H1 (cell line): Measurements from ENCODE around the gene DIS3L. TPM values are rescaled to one million over a fixed set of nuclear protein-coding genes. Genes with fewer than 3 reads are reported as not detected.
A peak's percentile ranks its signal among the peaks of the same experiment; 100 is the strongest.

Experiments used
- CTCF ChIA-PET: fragments of 300-600 bp; sonication (Branson Sonifier 250); formaldehyde crosslinking; loops from one replicate; lab custom pipeline; 2021; ENCODE audit not compliant: partially characterized antibody; lab: Charles Lee
- POLR2A ChIA-PET: fragments of 300-600 bp; sonication (Branson Sonifier 250); formaldehyde crosslinking; loops from one replicate; lab custom pipeline; 2021; ENCODE audit warnings: inconsistent platforms; ENCODE audit not compliant: partially characterized antibody; lab: Charles Lee
- DNase-seq, 2 experiments: peaks; one replicate each; pipeline versions ENCODE4 v3.0.0 to v3.0.0-alpha.2; 2010 to 2022; ENCODE audit warnings: low spot score in 2 of 2, low read depth in 1 of 2, mixed read lengths in 1 of 2
- FAIRE-seq: peaks from 2 replicates; lab custom pipeline; 2011; peaks lifted over from hg19 to GRCh38; lab: Jason Lieb, UNC
- H2AFZ ChIP-seq: 2 replicates; pipeline ENCODE4 v1.8.1; 2012; ENCODE audit warnings: low read length, inconsistent platforms
- H2AK5ac ChIP-seq: 2 replicates; pipeline ENCODE4 v1.6.1; 2013; ENCODE audit warnings: low read depth, low read length
- H2BK120ac ChIP-seq: replicated peaks from 2 replicates; pipeline ENCODE3; 2013; ENCODE audit warnings: low read depth, low read length, inconsistent platforms
- H2BK12ac ChIP-seq: 2 replicates; pipeline ENCODE4 v1.6.1; 2013; ENCODE audit warnings: low read depth, low read length
- H2BK15ac ChIP-seq: 2 replicates; pipeline ENCODE4 v1.6.1; 2013; ENCODE audit warnings: low read length
- H2BK20ac ChIP-seq: 2 replicates; pipeline ENCODE4 v1.6.1; 2013; ENCODE audit warnings: low read length
- H2BK5ac ChIP-seq: 2 replicates; pipeline ENCODE4 v1.6.1; 2013; ENCODE audit warnings: low read depth, low read length
- H3K14ac ChIP-seq: 2 replicates; pipeline ENCODE4 v1.6.1; 2013; ENCODE audit warnings: inconsistent platforms; ENCODE audit not compliant: insufficient read length
- H3K18ac ChIP-seq: 2 replicates; pipeline ENCODE4 v1.6.1; 2013; ENCODE audit warnings: low read length; ENCODE audit errors: extremely low read depth
- H3K23ac ChIP-seq: 2 replicates; pipeline ENCODE4 v1.6.1; 2013; ENCODE audit warnings: inconsistent platforms; ENCODE audit not compliant: insufficient read length
- H3K23me2 ChIP-seq: 2 replicates; pipeline ENCODE4 v1.6.1; 2013; ENCODE audit warnings: low read depth, low read length
- H3K27ac ChIP-seq: 2 replicates; pipeline ENCODE4 v1.6.1; 2011; ENCODE audit warnings: low read depth, low read length, inconsistent platforms
- H3K27me3 ChIP-seq, 4 experiments: replicated peaks in 1 of 4; 1 replicate in 1 of 4; 2 replicates in 3 of 4; pipeline versions ENCODE4 v1.6.1 to v1.8.1; 2011 to 2013; ENCODE audit warnings: low read length in 3 of 4, mild to moderate bottlenecking in 3 of 4, inconsistent platforms in 2 of 4, mixed read lengths in 2 of 4, moderate library complexity in 1 of 4; ENCODE audit not compliant: control insufficient read depth in 3 of 4, insufficient read depth in 3 of 4; ENCODE audit errors: extremely low read depth in 1 of 4
- H3K36me3 ChIP-seq, 4 experiments: 2 replicates each; pipeline versions ENCODE4 v1.6.1 to v1.8.1; 2011 to 2013; ENCODE audit warnings: mild to moderate bottlenecking in 4 of 4, low read length in 3 of 4, moderate library complexity in 2 of 4, control low read depth in 1 of 4, inconsistent platforms in 1 of 4; ENCODE audit not compliant: insufficient read depth in 4 of 4, control insufficient read depth in 2 of 4
- H3K4ac ChIP-seq: replicated peaks from 2 replicates; pipeline ENCODE3; 2013; ENCODE audit warnings: low read length, low read depth, mixed read lengths, inconsistent platforms; ENCODE audit not compliant: insufficient read length
- H3K4me1 ChIP-seq, 4 experiments: replicated peaks in 1 of 4; 1 replicate in 1 of 4; 2 replicates in 3 of 4; pipeline versions ENCODE4 v1.6.1 to v1.8.1; 2011 to 2013; ENCODE audit warnings: low read length in 3 of 4, inconsistent platforms in 2 of 4, mixed read lengths in 1 of 4; ENCODE audit not compliant: insufficient read depth in 4 of 4, control insufficient read depth in 3 of 4
- H3K4me2 ChIP-seq, 2 experiments: 2 replicates each; pipeline versions ENCODE4 v1.6.1 to v1.8.1; 2011 to 2013; ENCODE audit warnings: low read depth in 2 of 2, low read length in 2 of 2, control low read depth in 1 of 2, inconsistent platforms in 1 of 2, mild to moderate bottlenecking in 1 of 2; ENCODE audit not compliant: insufficient read depth in 1 of 2
- H3K4me3 ChIP-seq, 4 experiments: fragments of 200-600, 300-600 bp in 1 of 4; sonication (generic), shearing (Covaris generic), sonication (Bioruptor Twin) in 1 of 4; 2 replicates each; pipeline versions ENCODE4 v1.5.1 to v1.8.1; 2011 to 2016; ENCODE audit warnings: low read length in 4 of 4, low read depth in 3 of 4, control low read depth in 2 of 4, inconsistent platforms in 2 of 4, mild to moderate bottlenecking in 2 of 4, mixed read lengths in 1 of 4, moderate library complexity in 1 of 4; ENCODE audit not compliant: insufficient read depth in 2 of 4; ENCODE audit errors: extremely low read depth in 1 of 4
- H3K56ac ChIP-seq: replicated peaks from 2 replicates; pipeline ENCODE3; 2013; ENCODE audit warnings: low read depth, mild to moderate bottlenecking, mixed read lengths, low read length, inconsistent platforms; ENCODE audit not compliant: insufficient read length
- H3K79me1 ChIP-seq: 2 replicates; pipeline ENCODE4 v1.6.1; 2013; ENCODE audit warnings: low read depth, low read length, control low read depth
- H3K79me2 ChIP-seq, 2 experiments: 2 replicates each; pipeline versions ENCODE4 v1.6.1 to v1.8.1; 2012 to 2013; ENCODE audit warnings: low read length in 2 of 2, mild to moderate bottlenecking in 2 of 2, inconsistent platforms in 1 of 2; ENCODE audit not compliant: insufficient read depth in 2 of 2, control insufficient read depth in 1 of 2
- H3K9ac ChIP-seq, 4 experiments: replicated peaks in 1 of 4; 1 replicate in 1 of 4; 2 replicates in 3 of 4; pipeline versions ENCODE4 v1.6.1 to v1.8.1; 2011 to 2013; ENCODE audit warnings: low read depth in 3 of 4, low read length in 3 of 4, control low read depth in 2 of 4, mild to moderate bottlenecking in 2 of 4, moderate library complexity in 2 of 4, inconsistent platforms in 1 of 4; ENCODE audit errors: extremely low read depth in 1 of 4
- H3K9me3 ChIP-seq, 2 experiments: 2 replicates each; pipeline versions ENCODE4 v1.6.1 to v1.8.1; 2012 to 2013; ENCODE audit warnings: mild to moderate bottlenecking in 2 of 2, moderate library complexity in 2 of 2, control low read depth in 1 of 2, inconsistent platforms in 1 of 2, low read depth in 1 of 2, low read length in 1 of 2, mixed read lengths in 1 of 2; ENCODE audit not compliant: insufficient read depth in 2 of 2
- H4K20me1 ChIP-seq, 2 experiments: replicated peaks in 1 of 2; 2 replicates each; pipeline versions ENCODE3 to v1.8.1; 2011 to 2013; ENCODE audit warnings: inconsistent platforms in 2 of 2, low read length in 2 of 2, mild to moderate bottlenecking in 1 of 2; ENCODE audit not compliant: insufficient read depth in 2 of 2, control insufficient read depth in 1 of 2
- H4K5ac ChIP-seq: 2 replicates; pipeline ENCODE4 v1.6.1; 2013; ENCODE audit warnings: low read length, low read depth, mixed read lengths, inconsistent platforms; ENCODE audit not compliant: insufficient read length
- H4K8ac ChIP-seq: 2 replicates; pipeline ENCODE4 v1.8.0; 2013; ENCODE audit warnings: mild to moderate bottlenecking, moderate library complexity, low read length, inconsistent platforms; ENCODE audit not compliant: insufficient read depth; ENCODE audit errors: extremely low read depth
- H4K91ac ChIP-seq: replicated peaks from 2 replicates; pipeline ENCODE3; 2013; ENCODE audit warnings: low read length, mixed read lengths, inconsistent platforms; ENCODE audit not compliant: insufficient read length
- ATF3 ChIP-seq: IDR thresholded peaks from 2 replicates; pipeline ENCODE4 v1.6.1; 2011; ENCODE audit warnings: low read depth, mild to moderate bottlenecking, low read length; ENCODE audit not compliant: insufficient read depth
- CBX5 ChIP-seq: fragments of 300-800, 300-1000 bp; sonication (generic); IDR thresholded peaks from 2 replicates; pipeline ENCODE4 v1.7.1; 2016; ENCODE audit warnings: antibody characterized with exemption, low read length, low read depth
- CTBP2 ChIP-seq: IDR thresholded peaks from 2 replicates; pipeline ENCODE4 v1.7.0; 2011; ENCODE audit warnings: borderline replicate concordance, mild to moderate bottlenecking, moderate library complexity, mixed read lengths, low read length; ENCODE audit not compliant: insufficient read depth, insufficient read length
- KDM1A ChIP-seq: fragments of 200-600, 300-600 bp; sonication (generic); IDR thresholded peaks from 2 replicates; pipeline ENCODE4 v1.7.1; 2016; ENCODE audit warnings: mild to moderate bottlenecking, low read length, borderline replicate concordance
- MAX ChIP-seq: IDR thresholded peaks from 2 replicates; pipeline ENCODE4 v1.6.1; 2012; ENCODE audit warnings: inconsistent platforms
- NANOG ChIP-seq: IDR thresholded peaks from 2 replicates; pipeline ENCODE4 v1.6.1; 2011; ENCODE audit warnings: low read length, low read depth, mild to moderate bottlenecking, inconsistent platforms; ENCODE audit not compliant: insufficient read depth, poor library complexity, severe bottlenecking
- RAD21 ChIP-seq, 2 experiments: IDR thresholded peaks in 1 of 2; conservative IDR thresholded peaks in 1 of 2; 2 replicates each; pipeline ENCODE4 v1.6.1; 2011; ENCODE audit warnings: low read depth in 2 of 2, low read length in 2 of 2, improper control_type of control experiment in 1 of 2, inconsistent platforms in 1 of 2, mild to moderate bottlenecking in 1 of 2, moderate library complexity in 1 of 2
- RNF2 ChIP-seq: fragments of 200-900, 300-1000 bp; sonication (generic); IDR thresholded peaks from 2 replicates; pipeline ENCODE4 v1.7.1; 2016; ENCODE audit warnings: borderline replicate concordance, low read depth, mild to moderate bottlenecking, antibody characterized with exemption, low read length; ENCODE audit not compliant: poor library complexity, severe bottlenecking; ENCODE audit errors: missing control alignments
- SP1 ChIP-seq: IDR thresholded peaks from 2 replicates; pipeline ENCODE4 v1.6.1; 2011; ENCODE audit warnings: low read depth, low read length
- WGBS, 2 experiments: shearing (Covaris generic) in 1 of 2; methylation state at CpG; one replicate each; pipeline versions ENCODE4 v1.1.6 to v1.1.7; 2013 to 2015; ENCODE audit warnings: low lambda C conversion rate in 2 of 2, mixed read lengths in 2 of 2, inconsistent platforms in 1 of 2, low coverage in 1 of 2, missing lambda C conversion rate in 1 of 2; ENCODE audit not compliant: insufficient replicate concordance in 2 of 2, insufficient coverage in 1 of 2, insufficient read length in 1 of 2; ENCODE audit errors: extremely low coverage in 1 of 2, missing lambda C conversion rate in 1 of 2; 5-methylcytosine and 5-hydroxymethylcytosine counted together
- polyA plus RNA-seq, 7 experiments: library from polyadenylated mRNA; depleted of rRNA in 3 of 7; stranded (reverse) in 5 of 7; unstranded in 2 of 7; fragments of >200 nt in 5 of 7; fragments of 200-250 nt in 2 of 7; gene quantifications; 1 replicate in 5 of 7; 2 replicates in 1 of 7; 4 replicates in 1 of 7; pipeline versions ENCODE4 v1.2.1 to v1.2.3, GENCODE V29; 2011 to 2013; ENCODE audit warnings: missing spikeins in 2 of 7, mixed read lengths in 2 of 7
- total RNA-seq: library from RNA; stranded (reverse); fragmentation: NEBNext Ultra II Directional; extraction: Animal tissue kit (Norgen Biotek cat#: 25700); gene quantifications from 2 replicates; pipeline ENCODE4 v1.2.1, GENCODE V29; 2021

The DIS3L gene
- total and polyA plus RNA-seq, 2 of the 8 experiments (the other 6 are each of a cell fraction or from before 2014, with no cell fraction given), result 8.7 to 25.0 TPM

GRCh38 chr15:66287461-66288057 is 5.8 kb upstream of the DIS3L start:
- H2AK5ac ChIP-seq, result no peak overlapping the region
- H4K5ac ChIP-seq, result no peak overlapping the region
- FAIRE-seq (no peak), DNase-seq (no peak)
- no peak overlapping the region for H3K4me2 ChIP-seq
- H2BK120ac ChIP-seq, result no peak overlapping the region
- no peak overlapping the region for H3K4me3 ChIP-seq
- no peak overlapping the region for H4K8ac ChIP-seq
- WGBS, 2 experiments, result 18% methylated on average over 6 of the region's 6 CpGs; no CpG with 5 or more reads in 1 of the 2 experiments
- no peaks in the 10 kb centered on the region for H3K27me3 ChIP-seq
- no peak overlapping the region for H2BK15ac ChIP-seq
- H3K9ac ChIP-seq, result no peak overlapping the region
- H2BK20ac ChIP-seq, result no peak overlapping the region
- H3K14ac ChIP-seq, result no peak overlapping the region
- no peak overlapping the region for H4K91ac ChIP-seq
- H3K23ac ChIP-seq, result no peak overlapping the region
- H4K20me1 ChIP-seq, result no peaks in the 10 kb centered on the region
- H3K4ac ChIP-seq, result no peak overlapping the region
- H2AFZ ChIP-seq, result no peak overlapping the region
- no peak overlapping the region for H3K56ac ChIP-seq
- H3K4me1 ChIP-seq, result no peaks in the 10 kb centered on the region
- CTCF ChIA-PET, result interaction anchor here (0.6 to 3.3 kb wide), 31 partner anchors 9 to 425 kb away, joined by 3 to 17 read pairs (median 4); no protein-coding TSS in a partner anchor
- POLR2A ChIA-PET, result no interaction called here
- no peak overlapping the region for H2BK5ac ChIP-seq
- no peaks in the 10 kb centered on the region for H3K79me1 ChIP-seq
- no peaks in the 10 kb centered on the region for H3K23me2 ChIP-seq
- no peak overlapping the region for H3K18ac ChIP-seq
- H3K36me3 ChIP-seq, result no peaks in the 10 kb centered on the region
- no peaks in the 10 kb centered on the region for H3K79me2 ChIP-seq
- H3K27ac ChIP-seq, result no peak overlapping the region
- no peaks in the 10 kb centered on the region for H3K9me3 ChIP-seq
- no peak overlapping the region for H2BK12ac ChIP-seq
- TF ChIP-seq NANOG, result no peak
- TF ChIP-seq ATF3, result no peak
- TF ChIP-seq KDM1A, result no peak
- no peak for TF ChIP-seq MAX
- no peak for TF ChIP-seq SP1
- peak in 1 of 2 experiments; percentile 57 for TF ChIP-seq RAD21 (IDR thresholded peaks at IDR 0.05 in 1 of 2, conservative IDR thresholded peaks at IDR 0.05 in 1 of 2; ENCODE audit: low read depth in 2 of 2, low read length in 2 of 2)
- no peak for TF ChIP-seq CBX5
- no peak for TF ChIP-seq CTBP2
- TF ChIP-seq RNF2, result no peak
